HepG2 (cell line): Measurements from ENCODE around the gene TCOF1. TPM values are rescaled to one million over a fixed set of nuclear protein-coding genes. Genes with fewer than 3 reads are reported as not detected.

Source experiments
- ESRRA ChIP-seq: sonication (generic); formaldehyde crosslinking; IDR thresholded peaks from 2 replicates; pipeline ENCODE4 v1.5.1; 2020; ENCODE audit warnings: mild to moderate bottlenecking, low read depth, missing genetic modification reagents
- HDAC1 ChIP-seq: sonication (generic); formaldehyde crosslinking; IDR thresholded peaks from 2 replicates; pipeline ENCODE4 v1.5.1; 2020; ENCODE audit warnings: mild to moderate bottlenecking, missing genetic modification reagents
- HMGXB4 ChIP-seq, 2 experiments: sonication (generic) in 1 of 2; formaldehyde crosslinking in 1 of 2; IDR thresholded peaks; 2 replicates each; pipeline versions ENCODE4 v1.4.0 to v1.6.1; 2018 to 2020; ENCODE audit warnings: missing genetic modification reagents in 2 of 2, borderline replicate concordance in 1 of 2, low read depth in 1 of 2, mild to moderate bottlenecking in 1 of 2, missing biosample characterization in 1 of 2
- MTA1 ChIP-seq: sonication (generic); formaldehyde crosslinking; IDR thresholded peaks from 2 replicates; pipeline ENCODE4 v1.4.0; 2020; ENCODE audit warnings: missing genetic modification reagents, mild to moderate bottlenecking, borderline replicate concordance
- NFKB2 ChIP-seq: sonication (generic); formaldehyde crosslinking; IDR thresholded peaks from 2 replicates; pipeline ENCODE4 v1.4.0; 2020; ENCODE audit warnings: missing genetic modification reagents, borderline replicate concordance
- NR2F6 ChIP-seq, 2 experiments: IDR thresholded peaks; 2 replicates each; pipeline ENCODE4 v1.6.1; 2016; ENCODE audit warnings: antibody characterized with exemption in 1 of 2, mild to moderate bottlenecking in 1 of 2
- PATZ1 ChIP-seq: sonication (generic); formaldehyde crosslinking; IDR thresholded peaks from 2 replicates; pipeline ENCODE4 v1.4.0; 2020; ENCODE audit warnings: missing genetic modification reagents
- PAXIP1 ChIP-seq: sonication (generic); formaldehyde crosslinking; conservative IDR thresholded peaks from 2 replicates; pipeline ENCODE4 v1.4.0; 2020; ENCODE audit warnings: mild to moderate bottlenecking, missing genetic modification reagents, moderate library complexity
- PHF21A ChIP-seq: sonication (generic); formaldehyde crosslinking; IDR thresholded peaks from 2 replicates; pipeline ENCODE4 v1.5.0; 2020; ENCODE audit warnings: mild to moderate bottlenecking, missing genetic modification reagents
- RBM22 ChIP-seq: fragments of 200-400 bp; formaldehyde crosslinking; optimal IDR thresholded peaks from 2 replicates; pipeline ENCODE3; 2017; ENCODE audit warnings: mild to moderate bottlenecking, low read length, moderate library complexity
- RXRA ChIP-seq: sonication (generic); formaldehyde crosslinking; IDR thresholded peaks from 2 replicates; pipeline ENCODE4 v1.5.1; 2020; ENCODE audit warnings: missing genetic modification reagents
- SALL1 ChIP-seq: sonication (generic); formaldehyde crosslinking; IDR thresholded peaks from 2 replicates; pipeline ENCODE4 v1.8.0; 2022; ENCODE audit warnings: mild to moderate bottlenecking, missing genetic modification reagents
- SRF ChIP-seq: IDR thresholded peaks from 2 replicates; pipeline ENCODE4 v1.6.1; 2011; ENCODE audit warnings: mild to moderate bottlenecking, low read depth, low read length, moderate library complexity
- TFAP4 ChIP-seq: sonication (generic); IDR thresholded peaks from 2 replicates; pipeline ENCODE4 v1.6.1; 2016; ENCODE audit warnings: low read depth, borderline replicate concordance
- THAP11 ChIP-seq: IDR thresholded peaks from 2 replicates; pipeline ENCODE4 v1.6.1; 2016; ENCODE audit warnings: missing biosample characterization, missing genetic modification reagents
- ZBTB7B ChIP-seq: sonication (generic); formaldehyde crosslinking; IDR thresholded peaks from 2 replicates; pipeline ENCODE4 v1.4.0; 2020; ENCODE audit warnings: missing genetic modification reagents
- ZBTB8A ChIP-seq: sonication (generic); formaldehyde crosslinking; IDR thresholded peaks from 2 replicates; pipeline ENCODE4 v1.4.0; 2020; ENCODE audit warnings: mild to moderate bottlenecking, low read depth, missing genetic modification reagents, borderline replicate concordance
- ZNF570 ChIP-seq: sonication (generic); formaldehyde crosslinking; IDR thresholded peaks from 2 replicates; pipeline ENCODE4 v1.4.0; 2020; ENCODE audit warnings: mild to moderate bottlenecking, missing genetic modification reagents, borderline replicate concordance
- ZNF800 ChIP-seq: sonication (generic); formaldehyde crosslinking; IDR thresholded peaks from 2 replicates; pipeline ENCODE4 v1.4.0; 2020; ENCODE audit warnings: missing genetic modification reagents
- polyA plus RNA-seq, 8 experiments: library from polyadenylated mRNA; depleted of rRNA in 3 of 8; stranded (reverse) in 7 of 8; unstranded in 1 of 8; fragments of >200 nt; fragmentation: Illumina TruSeq in 4 of 8; extraction: Trizol in 4 of 8; gene quantifications; 2 replicates each; pipeline versions ENCODE4 v1.2.1 to v1.2.3, GENCODE V29; 2011 to 2016; ENCODE audit warnings: low read depth in 4 of 8, missing spikeins in 1 of 8, mixed read lengths in 1 of 8; ENCODE audit not compliant: insufficient read depth in 1 of 8
- total RNA-seq, 5 experiments: library from RNA; depleted of rRNA; stranded (reverse); fragments of >200 nt; fragmentation: Illumina TruSeq; extraction: Trizol; gene quantifications; 2 replicates each; pipeline ENCODE4 v1.2.3, GENCODE V29; 2016; ENCODE audit warnings: low read depth in 1 of 5

TCOF1 gene
- total and polyA plus RNA-seq, 2 of the 13 experiments (the other 11 are each of a cell fraction or from before 2014, with no cell fraction given) = 10.1 to 41.6 TPM

- TF ChIP-seq MTA1 (no peak), NR2F6 (IDR thresholded peaks at IDR 0.05) (no peak), NR2F6 (CRISPR knock-in tag; IDR thresholded peaks at IDR 0.05) (peak; percentile 41; the same call in 1 of the 2 replicates), RBM22 (peak; percentile 22), HMGXB4 (CRISPR knock-in tag; IDR thresholded peaks at IDR 0.05; ENCODE audit: borderline replicate concordance in 1 of 2, low read depth in 1 of 2) (no peak), ZBTB8A (CRISPR knock-in tag) (no peak), PHF21A (peak; percentile 33; the same call in 1 of the 2 replicates), TFAP4 (peak; percentile 51; the same call in 1 of the 2 replicates), THAP11 (CRISPR knock-in tag) (no peak), RXRA (CRISPR knock-in tag) (peak; percentile 36; the same call in 1 of the 2 replicates), PATZ1 (CRISPR knock-in tag) (peak; percentile 37; the same call in 1 of the 2 replicates), ZBTB7B (CRISPR knock-in tag) (0 out of 2 replicates have a peak, but pooled peaks have one; percentile 24), PAXIP1 (CRISPR knock-in tag) (peak; percentile 52; the same call in 1 of the 2 replicates), SRF (no peak), NFKB2 (CRISPR knock-in tag) (no peak), ESRRA (CRISPR knock-in tag) (0 out of 2 replicates have a peak, but pooled peaks have one; percentile 25), HDAC1 (peak; percentile 34; the same call in 1 of the 2 replicates), ZNF800 (no peak), SALL1 (CRISPR knock-in tag) (0 out of 2 replicates have a peak, but pooled peaks have one; percentile 32), ZNF570 (CRISPR knock-in tag) (no peak)
- TF ChIP-seq, all 625 proteins: peak for 22
Measured at GRCh38 chr5:150363185-150363584, 5.7 kb downstream of the TCOF1 start (continued).
